UCSD-AML1 (cell line): Measurements from ENCODE around the gene TMEM209.
"Not testable (repeated sequence)": the region's sequence is repeated elsewhere in the genome, so short reads cannot be mapped to it uniquely, and the experiment has no call there.

Experiments
- DNase-seq: peaks from one replicate; lab custom pipeline; 2025; ENCODE audit not compliant: unreplicated experiment; lab: John Stamatoyannopoulos, UW

Gene TMEM209

DNA sequence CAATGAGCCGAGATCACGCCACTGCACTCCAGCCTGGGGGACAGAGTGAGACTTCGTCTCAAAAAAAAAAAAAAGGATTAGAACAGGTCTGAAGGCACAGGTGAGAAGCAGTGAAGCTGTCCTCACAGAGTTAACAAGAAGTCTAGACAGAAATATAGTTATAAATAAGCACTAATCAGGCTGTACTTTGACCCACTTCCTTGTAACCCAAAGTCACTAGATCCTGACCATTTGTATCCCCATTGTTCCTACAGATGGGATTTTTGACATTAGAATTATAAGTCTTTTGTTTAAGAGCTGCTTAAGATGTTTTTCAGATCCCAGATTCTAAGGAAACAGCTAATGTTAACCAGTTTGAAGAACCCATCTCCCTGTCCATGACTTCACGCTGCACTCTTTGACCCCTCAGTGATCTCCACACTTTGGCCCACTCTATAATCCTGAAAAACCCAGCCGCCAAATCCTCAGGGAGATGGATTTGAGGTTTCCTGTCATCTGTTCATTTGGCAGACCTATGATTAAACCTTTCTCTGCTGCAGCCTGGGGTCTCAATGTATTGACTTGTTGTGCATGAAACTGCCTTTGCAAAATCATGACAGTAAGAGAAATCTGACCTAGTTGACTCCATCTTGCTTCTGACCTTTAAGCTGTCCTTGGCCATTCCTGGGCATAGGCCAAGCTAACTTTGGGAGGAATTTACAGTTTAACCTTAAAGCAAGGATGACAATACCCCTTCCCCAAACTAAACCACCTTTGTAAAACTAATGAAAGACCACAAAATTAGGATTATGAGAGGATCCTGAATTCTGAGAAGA, 13.8 kb upstream of the TMEM209 start:
- DNase-seq = no peak

DNA sequence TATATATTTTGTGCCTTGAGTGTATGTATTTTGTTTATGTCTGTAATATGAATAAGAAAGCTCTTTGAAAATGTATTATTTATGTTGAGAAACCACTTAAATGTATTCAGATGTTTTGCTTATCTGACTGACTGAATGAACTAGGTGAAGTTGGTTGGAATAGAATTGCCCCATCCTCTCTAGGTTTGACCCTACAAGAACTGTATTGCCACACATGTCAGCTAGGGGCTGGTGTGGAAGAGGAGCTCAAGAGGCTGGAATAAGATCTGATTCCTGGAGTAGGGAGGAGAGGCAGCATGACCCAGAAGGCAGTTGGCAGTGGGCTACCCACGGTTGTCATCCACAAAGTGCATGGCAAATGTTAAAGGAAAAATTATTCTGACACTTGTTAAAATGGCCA, 11.5 kb upstream of the TMEM209 start:
- no peak for DNase-seq

DNA sequence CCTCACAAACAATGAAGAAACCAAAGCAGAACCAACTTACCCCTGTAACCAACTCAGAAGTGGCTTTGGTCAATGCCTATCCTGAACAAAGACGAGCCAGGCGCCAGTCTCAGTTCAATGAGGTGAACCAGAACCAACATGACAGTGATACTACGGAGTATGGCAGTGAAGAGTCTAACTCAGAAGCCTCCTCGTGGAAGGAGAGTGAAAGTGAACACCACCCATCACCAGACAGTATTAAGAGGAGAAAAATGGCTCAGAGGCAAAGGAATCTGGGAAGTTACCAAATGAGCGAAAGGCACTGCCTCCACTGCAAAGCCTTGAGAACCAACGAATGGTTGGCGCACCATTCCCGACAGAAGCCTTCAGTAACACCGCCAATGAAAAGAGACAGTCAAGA, 10.8 kb upstream of the TMEM209 start:
- no peak for DNase-seq

DNA sequence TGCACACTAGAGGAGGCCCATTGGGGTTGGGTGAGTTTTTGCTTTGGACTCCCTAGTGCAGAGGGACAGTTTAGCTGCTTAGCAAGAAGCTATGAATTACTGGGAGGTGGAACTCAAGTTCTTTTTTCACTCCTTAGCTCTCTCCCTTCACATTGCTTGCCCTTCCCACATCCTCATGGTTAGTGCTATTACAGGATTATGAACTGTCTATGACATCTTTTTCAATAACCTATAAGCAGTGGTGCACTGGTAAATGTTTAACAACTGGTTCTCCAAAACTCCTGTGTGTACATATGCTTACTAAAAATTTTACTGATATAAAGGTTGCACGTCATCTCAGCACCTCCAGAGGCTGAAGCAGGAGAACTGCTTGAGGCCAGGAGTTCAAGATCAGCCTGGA, 8.6 kb upstream of the TMEM209 start:
- no peak for DNase-seq

DNA sequence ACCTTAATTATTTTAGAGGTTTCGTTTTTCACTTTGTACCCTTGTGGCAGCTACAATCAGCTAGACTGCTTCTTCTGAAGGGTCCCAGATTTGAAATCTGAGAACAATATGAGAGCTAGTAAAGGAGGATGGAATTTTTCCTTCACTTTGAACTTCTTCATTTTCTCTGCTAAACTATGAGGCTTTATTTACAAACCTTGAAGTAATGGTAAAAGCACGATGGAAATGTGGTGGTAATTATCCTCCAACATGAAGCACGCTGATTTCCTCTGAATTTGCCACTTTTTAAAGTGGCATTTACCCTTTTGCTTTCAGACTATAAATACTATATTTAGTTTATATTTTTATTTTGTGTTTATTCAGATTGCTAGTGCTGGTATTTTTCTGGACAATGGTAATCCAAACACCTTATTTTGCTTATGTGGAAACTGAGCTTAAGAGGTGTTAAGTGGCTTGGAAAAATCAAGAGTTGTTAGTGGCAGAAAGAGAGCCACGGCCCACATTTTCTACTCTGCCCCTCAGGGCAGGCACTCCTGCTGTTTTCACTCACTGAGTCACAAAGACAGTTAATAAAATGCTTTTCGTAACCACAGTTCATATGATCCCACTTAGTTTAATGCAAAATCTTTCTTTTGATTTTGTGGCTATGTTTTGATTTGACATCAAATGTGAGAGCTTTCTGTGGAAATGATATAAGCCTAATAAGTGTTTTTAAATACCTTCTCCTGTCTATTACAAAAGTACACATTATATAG, 5.2 kb upstream of the TMEM209 start:
- DNase-seq = no peak

DNA sequence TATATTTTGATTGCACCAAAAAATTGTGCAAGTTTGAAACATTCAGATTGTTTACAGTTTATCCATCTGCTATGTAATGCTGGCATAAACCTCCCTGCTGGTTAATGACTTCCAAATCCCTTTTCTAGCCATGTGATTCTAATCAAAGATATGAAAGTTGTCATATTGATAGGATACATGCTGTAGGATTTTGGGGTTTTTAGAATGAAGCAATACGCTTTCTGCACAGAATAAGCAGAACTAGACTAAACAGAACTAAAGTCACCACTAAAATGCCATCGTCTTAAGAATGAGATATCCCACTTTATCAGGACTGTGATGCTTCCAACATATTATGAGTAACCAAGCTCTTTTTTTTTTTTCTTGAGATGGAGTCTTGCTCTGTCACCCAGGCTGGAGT, 3.3 kb upstream of the TMEM209 start:
- no peak for DNase-seq

DNA sequence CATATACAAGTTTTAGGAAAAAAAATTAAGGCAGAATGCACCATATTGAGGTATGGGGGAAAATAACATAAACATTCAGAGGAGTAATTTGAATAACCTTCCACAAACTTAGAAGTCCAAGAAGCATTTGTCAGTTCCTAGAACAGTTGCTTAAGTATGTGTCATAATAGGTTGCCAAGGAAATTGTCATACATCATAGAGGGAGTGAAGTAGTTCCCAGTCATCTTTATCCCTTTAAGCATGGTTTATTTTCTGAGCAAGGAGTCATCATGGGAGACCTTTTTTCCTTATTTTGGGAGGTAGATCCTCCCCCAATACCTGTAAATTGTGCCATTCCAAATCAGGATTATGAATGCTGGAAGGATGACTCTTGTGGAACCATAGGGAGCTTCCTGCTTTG, 2.4 kb upstream of the TMEM209 start, which contains the start of gene SSMEM1:
Gene SSMEM1, plus strand, starts transcription at position 219 of the 400 bp plus-strand sequence. Its CDS starts 51 bp downstream, at position 270.
- no peak for DNase-seq

DNA sequence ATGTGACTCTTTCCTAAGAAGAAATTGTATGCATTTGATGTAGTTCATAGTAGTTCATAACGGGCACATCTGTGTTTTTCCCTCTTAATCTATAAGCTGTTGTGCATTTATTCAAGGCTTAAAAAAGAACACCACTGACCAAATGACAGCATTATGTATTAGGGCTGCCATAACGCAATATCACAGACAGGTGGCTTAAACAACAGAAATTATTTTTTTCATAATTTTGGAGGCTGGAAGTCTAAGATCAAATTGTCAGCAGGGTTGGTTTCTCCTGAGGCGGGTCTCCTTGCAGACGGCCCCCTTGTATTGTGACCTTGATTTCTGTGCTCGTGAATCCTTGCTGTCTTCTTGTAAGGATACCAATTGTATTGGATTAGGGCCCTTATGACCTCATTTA, 1.8 kb upstream of the TMEM209 start:
- no peak for DNase-seq

DNA sequence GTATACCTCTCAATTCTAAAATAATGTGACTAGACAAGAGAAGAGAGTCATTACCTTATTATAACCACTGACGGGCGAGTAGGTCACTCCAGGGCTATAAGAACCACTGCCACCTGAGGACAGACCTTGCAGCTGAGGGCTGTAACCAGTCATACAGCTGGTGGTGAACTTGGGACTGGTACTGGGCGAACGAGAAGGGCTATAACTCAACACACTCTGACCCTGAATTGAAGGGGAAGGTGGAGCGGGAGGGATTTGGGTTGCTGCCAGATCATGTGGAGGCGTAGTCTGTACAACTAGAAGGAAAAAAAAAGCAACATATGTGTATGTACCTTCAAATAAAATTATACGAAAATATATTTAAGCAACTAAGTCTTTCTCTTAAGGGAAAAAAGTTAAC, 3.4 kb downstream of the TMEM209 start:
- DNase-seq = no peak

DNA sequence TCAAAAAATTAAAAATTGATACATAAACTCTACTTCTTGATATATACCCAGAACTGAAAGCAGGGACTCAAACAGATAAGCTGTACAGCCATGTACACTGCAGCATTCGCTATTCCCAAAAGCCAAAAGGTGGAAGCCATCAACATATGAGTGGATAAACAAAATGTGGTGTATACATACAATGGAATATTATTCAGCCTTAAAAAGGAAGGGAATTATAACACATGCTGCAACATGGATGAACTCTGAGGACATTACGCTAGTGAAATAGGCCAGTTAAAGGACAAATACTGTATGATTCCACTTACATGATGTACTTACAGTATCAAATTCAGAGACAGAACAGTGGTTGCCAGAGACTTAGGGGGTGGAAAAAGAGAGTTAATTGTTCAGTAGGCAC, 8.1 kb downstream of the TMEM209 start:
- DNase-seq = no peak

DNA sequence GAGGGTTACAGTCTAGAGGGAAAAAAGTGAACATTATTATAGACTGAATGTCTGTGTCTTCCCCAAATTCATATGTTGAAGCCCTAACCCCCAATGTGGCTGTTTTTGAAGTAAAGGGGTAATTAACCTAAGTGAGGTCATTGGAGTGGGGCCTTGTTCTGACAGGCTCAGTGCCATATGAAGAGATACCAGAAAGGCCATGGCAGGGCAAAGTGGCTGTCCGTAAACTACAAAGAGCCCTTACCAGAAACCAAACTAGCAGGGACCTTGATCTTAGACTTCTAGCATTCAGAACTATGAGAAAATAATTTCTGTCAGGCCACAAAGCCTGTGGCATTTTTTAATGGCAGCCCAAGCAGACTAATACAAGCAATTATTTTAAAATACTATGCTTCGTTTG, 8.7 kb downstream of the TMEM209 start:
- no peak for DNase-seq

DNA sequence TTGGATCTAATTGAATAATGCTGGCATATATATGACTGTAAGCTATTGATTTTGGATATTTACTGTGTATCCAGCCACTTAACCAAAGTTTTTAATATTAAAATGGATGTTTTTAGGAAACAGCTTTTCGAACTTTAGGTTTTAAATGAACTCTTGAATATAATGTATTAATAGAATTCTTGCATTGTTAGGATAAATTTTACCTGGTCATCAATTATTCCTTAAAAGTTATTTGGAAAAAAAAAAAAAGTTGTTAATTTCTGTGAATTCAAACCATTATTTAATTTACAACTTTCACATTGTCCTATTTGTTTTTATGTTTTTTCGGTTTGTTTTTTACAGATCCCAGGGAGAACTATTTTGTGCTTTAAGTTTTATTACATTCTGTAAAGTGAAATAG, 9.8 kb downstream of the TMEM209 start:
- DNase-seq = no peak

DNA sequence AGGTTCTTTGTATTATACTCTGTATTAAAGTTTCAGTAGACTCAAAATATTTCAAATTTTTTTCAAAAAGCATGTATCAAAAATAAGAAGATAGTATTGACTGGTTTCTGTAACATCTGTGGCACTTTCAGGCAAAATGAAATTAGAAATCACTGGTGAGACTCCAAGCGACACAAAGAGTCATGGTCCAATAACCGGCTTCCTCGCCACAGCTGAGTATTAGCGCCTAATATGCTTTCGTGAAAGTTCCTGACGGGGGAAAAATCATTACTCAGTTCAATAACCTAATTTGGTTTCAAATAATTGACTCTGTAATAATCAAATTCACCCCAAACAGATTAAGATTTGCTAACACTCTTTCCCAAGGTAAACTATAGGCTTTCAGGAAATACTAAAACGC, 13.4 kb downstream of the TMEM209 start:
- no peak for DNase-seq

DNA sequence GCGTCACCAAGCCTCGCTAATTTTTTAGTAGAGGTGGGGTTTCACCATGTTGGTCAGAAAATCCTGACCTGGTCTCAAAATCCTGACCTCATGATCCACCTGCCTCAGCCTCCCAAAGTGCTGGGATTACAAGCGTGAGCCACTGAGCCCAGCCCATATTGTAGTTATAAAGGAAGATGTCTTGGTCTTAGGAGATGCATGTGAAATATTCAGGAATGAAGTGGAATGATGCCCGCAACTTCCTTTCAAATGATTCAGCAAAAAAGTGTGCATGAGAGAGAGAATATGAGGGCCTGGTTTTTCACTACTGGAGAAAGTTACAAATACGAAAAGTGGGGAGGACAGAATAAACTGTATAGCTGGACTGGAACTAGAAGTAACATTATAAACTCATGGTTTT, 15.9 kb downstream of the TMEM209 start:
- DNase-seq = no peak

DNA sequence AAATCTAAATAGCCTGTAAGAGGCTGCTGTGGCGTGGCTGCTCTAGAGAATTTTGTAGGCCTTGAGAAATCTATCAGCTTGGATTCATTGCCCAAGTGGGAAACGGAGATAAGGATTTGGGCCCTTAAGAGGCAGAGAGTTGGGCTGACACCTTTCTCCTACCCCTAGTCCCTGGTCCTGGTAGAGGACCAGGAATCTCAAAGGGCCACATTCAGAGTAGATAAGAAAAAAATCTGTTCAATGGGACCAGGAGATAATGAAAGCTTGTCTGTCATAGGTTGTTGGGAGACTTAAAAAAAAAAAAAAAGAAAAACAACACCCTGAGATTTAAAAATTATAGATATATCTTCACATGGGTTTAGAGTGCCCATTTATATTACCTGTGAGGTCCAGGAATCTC, 17.8 kb downstream of the TMEM209 start:
- DNase-seq = no peak

DNA sequence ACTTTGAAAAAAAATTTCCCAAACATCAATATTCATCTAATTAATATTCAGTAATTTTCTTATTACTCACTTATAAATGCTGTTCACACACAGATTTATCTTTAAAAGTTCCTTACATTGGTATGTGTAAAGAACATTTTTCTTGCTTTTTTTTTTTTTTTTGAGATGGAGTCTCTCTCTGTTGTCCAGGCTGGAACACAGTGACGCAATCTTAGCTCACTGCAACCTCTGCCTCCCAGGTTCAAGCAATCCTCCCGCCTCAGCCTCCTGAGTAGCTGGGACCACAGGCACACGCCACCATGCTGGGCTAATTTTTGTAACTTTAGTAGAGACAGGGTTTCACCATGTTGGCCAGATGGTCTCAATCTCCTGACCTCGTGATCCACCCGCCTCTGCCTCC, 20.9 kb downstream of the TMEM209 start:
- not testable (repeated sequence) for DNase-seq

DNA sequence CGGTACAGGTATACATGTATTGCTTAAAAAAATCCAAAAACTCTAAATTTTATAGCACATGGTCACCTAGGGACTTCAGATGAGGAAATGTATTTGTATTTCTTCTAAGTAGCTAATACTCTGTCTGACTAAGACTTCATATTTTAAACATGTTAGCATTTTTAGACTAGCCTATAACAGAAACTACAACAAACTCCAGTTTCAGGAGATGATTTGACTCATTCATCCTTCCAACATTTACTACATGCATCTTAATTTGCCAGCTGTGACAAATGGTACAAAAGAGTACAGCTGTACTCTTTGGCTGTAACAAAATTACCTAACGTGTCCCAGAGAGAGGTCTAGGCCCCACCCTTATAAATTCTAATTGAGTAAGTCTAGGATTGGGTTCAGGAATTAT, 22.2 kb downstream of the TMEM209 start:
- no peak for DNase-seq

DNA sequence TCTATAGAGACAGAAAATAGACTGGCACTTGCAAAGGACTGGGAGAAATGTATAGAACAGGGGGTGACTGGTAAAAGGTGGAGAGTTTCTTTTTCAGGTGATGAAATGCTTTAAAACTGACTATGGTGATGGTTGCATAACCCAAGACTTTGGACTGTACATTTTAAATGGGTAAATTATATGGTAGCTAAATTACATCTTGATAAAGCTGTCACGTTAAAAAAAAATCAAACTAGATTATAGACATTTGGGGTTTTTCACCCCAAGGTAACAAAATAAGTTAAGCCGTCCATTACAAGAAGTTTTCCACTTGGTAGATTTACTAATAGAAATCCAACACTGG, 24.0 kb downstream of the TMEM209 start:
- DNase-seq = no peak

DNA sequence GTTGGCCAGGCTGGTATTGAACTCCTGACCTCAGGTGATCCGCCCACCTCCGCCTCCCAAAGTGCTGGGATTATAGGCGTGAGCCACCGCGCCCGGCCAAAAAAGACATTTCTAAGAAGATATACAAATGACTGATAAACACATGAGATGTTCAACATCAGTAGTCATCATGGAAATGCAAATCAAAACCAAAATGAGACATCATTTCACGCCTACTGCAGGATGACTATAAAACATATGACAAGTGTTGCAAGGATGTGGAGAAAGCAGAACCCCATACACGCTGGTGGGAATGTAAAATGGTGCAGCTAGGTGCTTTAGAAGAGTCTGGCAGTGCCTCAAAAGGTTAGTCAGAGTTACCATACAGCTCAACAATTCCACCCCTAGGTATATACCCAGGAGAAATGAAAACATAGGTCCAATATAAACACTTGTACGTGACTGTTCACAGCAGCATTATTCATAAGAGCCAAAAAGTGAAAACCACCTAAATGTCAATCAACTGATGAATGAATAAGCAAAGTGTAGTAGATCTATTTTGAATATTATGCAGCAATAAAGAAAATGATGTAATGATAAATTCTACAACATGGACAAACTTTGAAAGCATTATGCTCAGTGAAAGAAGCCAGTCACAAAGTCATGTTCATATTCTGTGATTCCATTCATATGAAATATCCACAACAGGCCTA, 24.5 kb downstream of the TMEM209 start:
- no peak for DNase-seq

DNA sequence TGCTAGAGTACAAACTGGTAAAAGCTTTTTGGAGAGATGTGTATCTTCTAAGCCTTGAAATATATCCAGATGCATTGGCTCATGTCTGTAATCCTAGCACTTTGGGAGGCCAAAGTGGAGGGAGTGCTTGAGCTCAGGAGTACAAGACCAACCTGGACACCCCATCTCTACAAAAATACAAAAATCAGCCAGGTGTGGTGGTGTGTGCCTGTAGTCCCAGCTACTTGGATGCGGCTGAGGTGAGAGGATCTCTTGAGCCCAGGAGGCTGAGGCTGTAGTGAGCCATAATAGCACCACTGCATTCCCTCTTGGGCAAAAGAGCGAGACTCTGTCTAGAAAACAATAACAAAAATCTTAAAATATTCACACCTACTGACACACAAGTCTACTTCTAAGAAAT, 25.6 kb downstream of the TMEM209 start:
- DNase-seq = no peak

DNA sequence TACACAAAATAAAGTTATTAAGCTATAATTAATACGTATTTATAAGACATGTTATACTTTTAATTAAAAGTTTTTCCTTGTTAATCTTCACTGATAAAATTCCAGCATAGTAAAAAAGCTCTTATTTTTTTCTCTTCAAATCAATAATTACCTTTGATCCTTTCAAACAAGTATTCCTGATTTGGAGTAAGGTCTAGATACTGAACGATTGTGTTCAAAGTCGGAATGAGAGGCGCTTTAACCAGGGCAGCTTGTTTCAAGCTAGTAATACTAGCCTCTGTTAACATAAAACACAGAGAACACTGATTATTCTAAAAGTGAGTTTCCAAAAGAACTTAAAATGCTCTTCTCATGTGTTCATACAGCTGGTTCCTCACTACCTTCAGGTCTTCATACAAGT, 27.0 kb downstream of the TMEM209 start:
- no peak for DNase-seq
